Ishikawa (cell line): Measurements from ENCODE around the gene VPS35L.

ENCODE experiments used
- CEBPB ChIP-seq: IDR thresholded peaks from 2 replicates; pipeline ENCODE4 v1.6.1; 2012
- CREB1 ChIP-seq: IDR thresholded peaks from 2 replicates; pipeline ENCODE4 v1.6.1; 2012; ENCODE audit warnings: low read depth
- EGR1 ChIP-seq: IDR thresholded peaks from 2 replicates; pipeline ENCODE4 v1.6.1; 2012
- EP300 ChIP-seq: IDR thresholded peaks from 2 replicates; pipeline ENCODE4 v1.6.1; 2012; ENCODE audit warnings: borderline replicate concordance
- FOXM1 ChIP-seq: IDR thresholded peaks from 2 replicates; pipeline ENCODE4 v1.6.1; 2012; ENCODE audit warnings: low read depth, borderline replicate concordance
- MAX ChIP-seq: IDR thresholded peaks from 2 replicates; pipeline ENCODE4 v1.6.1; 2012
- RAD21 ChIP-seq: IDR thresholded peaks from 2 replicates; pipeline ENCODE4 v1.6.1; 2012; ENCODE audit warnings: low read depth
- REST ChIP-seq: IDR thresholded peaks from 2 replicates; pipeline ENCODE4 v1.6.1; 2012; ENCODE audit warnings: low read depth, mild to moderate bottlenecking
- TAF1 ChIP-seq: IDR thresholded peaks from 2 replicates; pipeline ENCODE4 v1.6.1; 2012; ENCODE audit warnings: low read depth, mild to moderate bottlenecking
- TCF12 ChIP-seq: IDR thresholded peaks from 2 replicates; pipeline ENCODE4 v1.6.1; 2012; ENCODE audit warnings: low read depth
- TEAD4 ChIP-seq: IDR thresholded peaks from 2 replicates; pipeline ENCODE4 v1.6.1; 2012
- USF1 ChIP-seq: IDR thresholded peaks from 2 replicates; pipeline ENCODE4 v1.6.1; 2012
- YY1 ChIP-seq: IDR thresholded peaks from 2 replicates; pipeline ENCODE4 v1.6.1; 2012; ENCODE audit warnings: low read depth

GRCh38 chr16:19525385-19525723 lies 30.1 kb upstream of the VPS35L start:
- TF ChIP-seq CEBPB = no peak
- TF ChIP-seq TEAD4 = no peak
- no peak for TF ChIP-seq EGR1
- TF ChIP-seq RAD21 = no peak
- no peak for TF ChIP-seq TAF1
- no peak for TF ChIP-seq CREB1
- TF ChIP-seq EP300 = no peak
- TF ChIP-seq MAX = no peak
- TF ChIP-seq USF1 = no peak
- no peak for TF ChIP-seq FOXM1
- TF ChIP-seq YY1 = no peak
- TF ChIP-seq REST = no peak
- no peak for TF ChIP-seq TCF12
